PC-3 (cell line): ENCODE results near the gene MYO10.

Source experiments
- CTCF ChIP-seq: fragments of 300-600 bp; sonication (generic); conservative IDR thresholded peaks from 2 replicates; pipeline ENCODE4 v1.5.1; 2017; ENCODE audit warnings: antibody characterized with exemption, low read depth, mild to moderate bottlenecking, low read length
- EZH2 ChIP-seq: fragments of 300-600 bp; sonication (generic); IDR thresholded peaks from one replicate; pipeline ENCODE4 v1.6.1; 2017; ENCODE audit warnings: antibody characterized with exemption, mild to moderate bottlenecking, low read length; ENCODE audit not compliant: unreplicated experiment
- EZH2phosphoT487 ChIP-seq: fragments of 300-600 bp; sonication (generic); IDR thresholded peaks from 2 replicates; pipeline ENCODE4 v1.6.1; 2018; ENCODE audit warnings: mild to moderate bottlenecking, antibody characterized with exemption, low read length, borderline replicate concordance

GRCh38 chr5:16970260-16970659, 34.2 kb upstream of the MYO10 start:
- no peak for TF ChIP-seq CTCF
- TF ChIP-seq EZH2 = no peak
- TF ChIP-seq EZH2phosphoT487 = no peak
